ENCODE results near the gene HOXB5. TPM values are rescaled to one million over a fixed set of nuclear protein-coding genes. Genes with fewer than 3 reads are reported as not detected.

The HOXB5 gene
- total RNA-seq, 1 donor from 2014 or later, result 31.1 TPM

GRCh38 chr17:48556229-48556575, 37.4 kb downstream of the HOXB5 start:
- peaks cover 90% of the 10 kb centered on the region for H3K4me1 Mint-ChIP-seq
- H3K9me3 Mint-ChIP-seq, result no peaks in the 10 kb centered on the region
- H3K4me3 Mint-ChIP-seq, result peak overlapping the region; percentile 61
- DNase-seq (ENCODE audit: low spot score in 2 of 2, unreplicated experiment in 2 of 2), result no peak
- TF ChIP-seq CTCF (IDR thresholded peaks at IDR 0.05; ENCODE audit: unreplicated experiment), result no peak
- peaks cover 4% of the 10 kb centered on the region for H3K27me3 Mint-ChIP-seq (ENCODE audit: low read depth)
- peak overlapping the region; percentile 99 for H3K27ac Mint-ChIP-seq
- peaks cover 10% of the 10 kb centered on the region for H3K36me3 Mint-ChIP-seq

- no peaks in the 10 kb centered on the region for H3K9me3 Mint-ChIP-seq
- no peak for TF ChIP-seq CTCF (IDR thresholded peaks at IDR 0.05; ENCODE audit: unreplicated experiment)
- H3K4me3 Mint-ChIP-seq, result peak overlapping the region; percentile 84
- H3K36me3 Mint-ChIP-seq, result peaks cover 9% of the 10 kb centered on the region
- H3K27me3 Mint-ChIP-seq (ENCODE audit: low read depth), result peaks cover 4% of the 10 kb centered on the region
- peak overlapping the region; percentile 100 for H3K27ac Mint-ChIP-seq
- H3K4me1 Mint-ChIP-seq, result peaks cover 89% of the 10 kb centered on the region
- DNase-seq (ENCODE audit: low spot score in 2 of 2, unreplicated experiment in 2 of 2), result peak in 1 of 2 experiments; percentile 69
These were observed 38.0 kb downstream of the HOXB5 start for GRCh38 chr17:48555258-48556228.

- DNase-seq (ENCODE audit: low spot score in 2 of 2, unreplicated experiment in 2 of 2), result no peak
- H3K4me1 Mint-ChIP-seq, result peaks cover 88% of the 10 kb centered on the region
- peaks cover 15% of the 10 kb centered on the region for H3K36me3 Mint-ChIP-seq
- H3K9me3 Mint-ChIP-seq, result no peaks in the 10 kb centered on the region
- H3K4me3 Mint-ChIP-seq, result peak overlapping the region; percentile 84
- no peak for TF ChIP-seq CTCF (IDR thresholded peaks at IDR 0.05; ENCODE audit: unreplicated experiment)
- peak overlapping the region; percentile 100 for H3K27ac Mint-ChIP-seq
- H3K27me3 Mint-ChIP-seq (ENCODE audit: low read depth), result peaks cover 4% of the 10 kb centered on the region
These were observed 38.9 kb downstream of the HOXB5 start for GRCh38 chr17:48554412-48555257.

GRCh38 chr17:48553826-48554225, 39.8 kb downstream of the HOXB5 start:
- Mint-ChIP-seq H3K9me3 (no peaks in the 10 kb centered on the region), H3K27me3 (ENCODE audit: low read depth) (peaks cover 4% of the 10 kb centered on the region), H3K36me3 (peaks cover 19% of the 10 kb centered on the region), H3K4me3 (peak overlapping the region; percentile 84), H3K4me1 (peaks cover 85% of the 10 kb centered on the region), H3K27ac (peak overlapping the region; percentile 100)
- no peak for DNase-seq (ENCODE audit: low spot score in 2 of 2, unreplicated experiment in 2 of 2)
- no peak for TF ChIP-seq CTCF (IDR thresholded peaks at IDR 0.05; ENCODE audit: unreplicated experiment)

DNA sequence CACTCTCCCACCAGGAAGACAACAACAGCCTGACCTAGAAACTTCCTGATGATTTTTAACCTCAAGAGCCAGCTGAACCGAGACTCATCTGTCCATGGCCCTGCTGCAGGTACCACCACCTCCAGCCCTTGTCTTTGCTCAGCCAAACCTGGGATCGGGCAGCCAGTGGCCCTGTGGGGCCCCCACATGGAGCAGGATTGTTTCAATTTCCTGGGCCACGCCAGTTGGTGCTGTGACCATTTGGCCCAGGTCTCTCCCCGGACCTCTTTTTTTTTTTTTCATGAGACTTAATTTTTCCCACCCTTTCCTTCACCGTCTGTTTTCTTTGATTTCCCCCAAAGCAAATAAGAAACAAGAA, 40.4 kb downstream of the HOXB5 start:
- Mint-ChIP-seq H3K4me3 (peak overlapping the region; percentile 84), H3K36me3 (peaks cover 19% of the 10 kb centered on the region), H3K9me3 (no peaks in the 10 kb centered on the region), H3K4me1 (peaks cover 85% of the 10 kb centered on the region), H3K27ac (peak overlapping the region; percentile 100), H3K27me3 (ENCODE audit: low read depth) (peaks cover 4% of the 10 kb centered on the region)
- DNase-seq (ENCODE audit: low spot score in 2 of 2, unreplicated experiment in 2 of 2), result no peak
- TF ChIP-seq CTCF (IDR thresholded peaks at IDR 0.05; ENCODE audit: unreplicated experiment), result no peak

All from mesothelial cell of epicardium (in vitro differentiated cells).